Stimulated activated CD4-positive, alpha-beta T cell treated with anti-CD3 and anti-CD28 coated beads, TNF-alpha, amount 100 ng/mL, for 4 hours (primary cell): ENCODE measurements around the gene CFAP126.
A peak's percentile ranks its signal among the peaks of the same experiment; 100 is the strongest.
"Not testable (repeated sequence)": the region's sequence is repeated elsewhere in the genome, so short reads cannot be mapped to it uniquely, and the experiment has no call there.

Source experiments
- DNase-seq, 3 experiments: peaks; one replicate each; pipeline ENCODE4 v3.0.0-alpha.2; 2020; ENCODE audit warnings: low read depth in 3 of 3

Gene CFAP126

GRCh38 chr1:161367684-161368400 lies at the start of gene CFAP126:
Gene CFAP126, minus strand, starts transcription at chr1:161367876. Its CDS starts 8 bp downstream, at chr1:161367868.
- DNase-seq, result no peak

- not testable (repeated sequence) for DNase-seq
These were observed 45.4 kb upstream of the CFAP126 start for GRCh38 chr1:161413050-161413449.

GRCh38 chr1:161410636-161410970 lies 42.9 kb upstream of the CFAP126 start:
- not testable (repeated sequence) for DNase-seq

GRCh38 chr1:161409848-161410635 lies 42.4 kb upstream of the CFAP126 start:
- not testable (repeated sequence) for DNase-seq

GRCh38 chr1:161408429-161409052 lies 40.9 kb upstream of the CFAP126 start:
- no peak for DNase-seq

GRCh38 chr1:161407451-161407985 lies 39.8 kb upstream of the CFAP126 start:
- no peak for DNase-seq

GRCh38 chr1:161406551-161406950 lies 38.9 kb upstream of the CFAP126 start:
- not testable (repeated sequence) for DNase-seq

- DNase-seq, result no peak
These were observed 36.4 kb upstream of the CFAP126 start for GRCh38 chr1:161404051-161404597.

GRCh38 chr1:161402446-161402845 lies 34.8 kb upstream of the CFAP126 start:
- no peak for DNase-seq

GRCh38 chr1:161399257-161399998 lies 31.8 kb upstream of the CFAP126 start:
- peak; percentile 90 to 93 (median 92) for DNase-seq

- no peak for DNase-seq
These were observed 31.2 kb upstream of the CFAP126 start for GRCh38 chr1:161398900-161399256.

- DNase-seq, result not testable (repeated sequence)
These were observed 29.4 kb upstream of the CFAP126 start for GRCh38 chr1:161397038-161397437.

GRCh38 chr1:161393151-161393550 lies 25.5 kb upstream of the CFAP126 start:
- DNase-seq, result no peak

GRCh38 chr1:161391611-161392010 lies 23.9 kb upstream of the CFAP126 start:
- DNase-seq, result no peak

GRCh38 chr1:161391136-161391535 lies 23.5 kb upstream of the CFAP126 start:
- DNase-seq, result not testable (repeated sequence)

GRCh38 chr1:161390559-161390858 lies 22.8 kb upstream of the CFAP126 start:
- DNase-seq, result no peak

- peak; percentile 87 to 93 (median 88) for DNase-seq
These were observed 22.2 kb upstream of the CFAP126 start for GRCh38 chr1:161389691-161390558.

GRCh38 chr1:161389158-161389557 lies 21.5 kb upstream of the CFAP126 start:
- DNase-seq, result not testable (repeated sequence)

- DNase-seq, result no peak
These were observed 21.0 kb upstream of the CFAP126 start for GRCh38 chr1:161388639-161389038.

GRCh38 chr1:161382214-161383019 lies 14.7 kb upstream of the CFAP126 start:
- no peak for DNase-seq
